Ectodermal cell (in vitro differentiated cells): ENCODE data around the gene GRID2.
"Not testable (repeated sequence)": the region's sequence is repeated elsewhere in the genome, so short reads cannot be mapped to it uniquely, and the experiment has no call there.

Source experiments
- H3K27ac ChIP-seq: 2 replicates; pipeline ENCODE4 v1.7.0; 2013; ENCODE audit warnings: mild to moderate bottlenecking, low read depth, low read length; ENCODE audit not compliant: insufficient read depth, poor library complexity, severe bottlenecking
- H3K27me3 ChIP-seq: 2 replicates; pipeline ENCODE4 v1.7.0; 2013; ENCODE audit warnings: mild to moderate bottlenecking, low read length; ENCODE audit not compliant: insufficient read depth, control insufficient read depth, poor library complexity, severe bottlenecking
- H3K36me3 ChIP-seq: one replicate; pipeline ENCODE4 v1.7.0; 2013; ENCODE audit warnings: low read length; ENCODE audit not compliant: control insufficient read depth, insufficient read depth
- H3K4me1 ChIP-seq: one replicate; pipeline ENCODE4 v1.7.0; 2013; ENCODE audit warnings: low read length; ENCODE audit not compliant: control insufficient read depth, insufficient read depth
- H3K4me3 ChIP-seq: 2 replicates; pipeline ENCODE4 v1.7.0; 2013; ENCODE audit warnings: low read depth, low read length, control low read depth; ENCODE audit not compliant: insufficient read depth
- H3K9me3 ChIP-seq: 2 replicates; pipeline ENCODE4 v1.7.0; 2013; ENCODE audit warnings: mild to moderate bottlenecking, low read length, moderate library complexity; ENCODE audit not compliant: control insufficient read depth
- WGBS, 2 experiments: methylation state at CpG; one replicate each; pipeline ENCODE4 v1.1.7; 2013; ENCODE audit warnings: missing lambda C conversion rate in 2 of 2; 5-methylcytosine and 5-hydroxymethylcytosine counted together

GRID2 gene

DNA sequence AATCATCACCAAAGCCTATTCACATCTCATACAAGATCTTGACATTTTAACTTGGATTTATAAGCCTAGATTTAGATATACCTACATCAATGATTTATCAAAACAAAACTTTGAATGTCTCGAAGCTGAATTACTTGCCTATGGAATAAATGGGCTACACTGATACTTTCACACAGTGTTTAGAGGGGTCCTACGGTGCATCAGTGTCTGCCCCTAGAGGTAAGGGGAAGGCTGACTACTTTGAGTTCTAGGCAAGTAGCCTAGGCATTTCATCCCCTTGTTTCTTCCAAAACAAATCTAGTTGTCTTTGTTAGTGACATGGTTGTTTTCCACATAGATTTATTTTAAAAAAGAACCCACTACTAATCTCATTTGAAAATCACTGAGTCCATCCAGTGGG lies 1366.7 kb downstream of the GRID2 start:
- H3K4me1 ChIP-seq = no peaks in the 10 kb centered on the region
- WGBS, 2 experiments = 83% methylated on average over 2 of the region's 2 CpGs
- H3K9me3 ChIP-seq = no peaks in the 10 kb centered on the region
- H3K4me3 ChIP-seq = no peak overlapping the region
- no peak overlapping the region for H3K27ac ChIP-seq
- H3K27me3 ChIP-seq = no peaks in the 10 kb centered on the region
- H3K36me3 ChIP-seq = no peaks in the 10 kb centered on the region

DNA sequence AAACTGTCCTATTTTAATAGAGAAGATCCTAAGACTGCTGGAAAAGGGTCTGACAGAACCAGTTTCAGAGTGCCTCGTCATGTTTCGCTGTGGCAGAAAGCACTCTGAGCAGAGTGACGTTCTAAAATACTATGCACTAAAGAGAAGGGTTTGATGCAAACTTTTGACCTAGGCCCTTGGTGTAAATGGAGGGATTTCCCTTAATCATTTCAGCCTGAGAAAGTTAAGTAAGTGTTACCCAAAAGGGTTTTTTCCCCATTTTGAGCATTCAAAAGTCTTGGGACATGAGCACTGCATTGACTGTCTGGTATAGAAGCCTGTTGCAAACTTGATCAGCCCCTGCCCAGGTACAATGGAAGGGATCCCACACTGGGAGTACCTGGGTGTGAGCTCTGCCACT lies 1367.3 kb downstream of the GRID2 start:
- Histone ChIP-seq H3K4me3 (no peak overlapping the region), H3K9me3 (no peaks in the 10 kb centered on the region), H3K36me3 (no peaks in the 10 kb centered on the region), H3K27ac (no peak overlapping the region), H3K27me3 (no peaks in the 10 kb centered on the region), H3K4me1 (no peaks in the 10 kb centered on the region)
- 95 to 97% methylated on average over 3 of the region's 3 CpGs for WGBS, 2 experiments

DNA sequence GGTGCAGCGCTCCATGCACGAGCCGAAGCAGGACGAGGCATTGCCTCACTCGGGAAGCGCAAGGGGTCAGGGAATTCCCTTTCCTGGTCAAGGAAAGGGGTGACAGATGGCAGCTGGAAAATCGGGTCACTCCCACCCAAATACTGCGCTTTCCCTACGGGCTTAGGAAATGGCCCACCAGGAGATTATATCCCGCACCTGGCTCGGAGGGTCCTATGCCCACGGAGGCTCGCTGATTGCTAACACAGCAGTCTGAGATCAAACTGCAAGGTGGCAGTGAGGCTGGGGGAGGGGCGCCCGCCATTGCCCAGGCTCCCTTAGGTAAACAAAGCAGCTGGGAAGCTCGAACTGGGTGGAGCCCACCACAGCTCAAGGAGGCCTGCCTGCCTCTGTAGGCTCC lies 1373.2 kb downstream of the GRID2 start:
- H3K36me3 ChIP-seq, H3K27ac ChIP-seq, H3K27me3 ChIP-seq, H3K9me3 ChIP-seq, H3K4me1 ChIP-seq, H3K4me3 ChIP-seq: not testable (repeated sequence)
- WGBS, 2 experiments = 94 to 95% methylated on average over 13 to 16 of the region's 16 CpGs

DNA sequence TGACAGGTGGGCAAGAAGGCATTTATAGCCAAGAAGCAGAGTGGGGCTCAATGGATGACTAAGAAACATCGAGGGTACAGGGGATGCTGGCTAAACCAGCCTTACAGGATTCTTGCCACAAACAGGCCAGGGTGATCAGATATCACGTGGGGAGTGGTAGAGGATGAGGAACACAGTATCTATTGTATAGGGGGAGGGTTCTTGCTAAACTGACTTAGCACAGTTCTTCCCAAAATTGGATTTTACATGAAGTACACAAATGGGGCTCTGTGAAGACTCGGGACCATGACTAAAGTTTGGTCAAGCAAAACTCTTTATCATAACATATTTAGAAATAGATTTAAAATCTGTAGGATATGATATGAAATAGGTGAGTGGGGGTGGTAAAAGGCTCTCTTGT lies 1380.8 kb downstream of the GRID2 start:
- Histone ChIP-seq H3K27ac (no peak overlapping the region), H3K36me3 (no peaks in the 10 kb centered on the region), H3K9me3 (no peaks in the 10 kb centered on the region), H3K4me3 (no peak overlapping the region), H3K27me3 (no peaks in the 10 kb centered on the region), H3K4me1 (no peaks in the 10 kb centered on the region)
- WGBS, 2 experiments = 67 to 68% methylated on average over 2 of the region's 3 CpGs

DNA sequence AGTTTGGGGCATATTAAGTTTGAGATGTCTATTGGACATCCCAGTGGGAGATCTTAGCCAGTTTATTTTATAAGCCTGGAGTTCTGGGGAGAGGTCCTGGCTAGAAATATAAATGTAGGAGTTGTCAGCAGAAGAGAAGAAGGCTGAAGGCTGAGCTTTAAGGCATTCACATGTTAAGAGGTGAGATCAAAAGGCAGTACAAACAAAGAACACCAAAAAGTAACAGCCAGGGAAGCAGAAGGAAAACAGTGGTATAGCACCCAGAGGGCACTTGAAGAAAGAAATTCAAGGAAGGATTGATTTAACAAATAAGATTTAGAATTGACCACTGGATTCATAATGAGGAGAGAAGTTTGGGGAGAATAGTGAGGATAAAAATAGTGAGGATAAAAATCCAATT lies 1383.5 kb downstream of the GRID2 start:
- no peak overlapping the region for H3K27ac ChIP-seq
- no peaks in the 10 kb centered on the region for H3K36me3 ChIP-seq
- H3K4me3 ChIP-seq = no peak overlapping the region
- H3K4me1 ChIP-seq = no peaks in the 10 kb centered on the region
- no peaks in the 10 kb centered on the region for H3K27me3 ChIP-seq
- H3K9me3 ChIP-seq = no peaks in the 10 kb centered on the region

DNA sequence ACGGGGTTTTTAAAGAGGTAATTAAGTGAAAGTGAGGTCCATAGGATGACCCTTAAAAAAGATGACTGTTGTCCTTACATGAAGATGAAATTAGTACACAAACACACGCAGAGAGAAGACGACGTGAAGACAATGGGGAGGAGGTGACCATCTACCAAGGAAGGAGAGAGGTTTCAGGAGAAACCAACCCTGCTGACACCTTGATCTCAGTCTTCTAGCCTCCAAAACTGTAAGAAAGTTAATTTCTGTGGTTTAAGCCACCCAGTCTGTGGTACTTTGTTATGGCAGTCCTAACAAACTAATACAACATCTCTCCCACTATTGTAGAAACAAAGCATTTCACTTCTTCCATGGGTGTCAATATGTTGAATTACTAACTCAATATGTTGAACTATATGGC lies 1385.2 kb downstream of the GRID2 start:
- 92 to 94% methylated on average over 4 of the region's 4 CpGs for WGBS, 2 experiments
- no peak overlapping the region for H3K4me3 ChIP-seq
- H3K27ac ChIP-seq = no peak overlapping the region
- no peaks in the 10 kb centered on the region for H3K36me3 ChIP-seq
- no peaks in the 10 kb centered on the region for H3K4me1 ChIP-seq
- no peaks in the 10 kb centered on the region for H3K9me3 ChIP-seq
- H3K27me3 ChIP-seq = no peaks in the 10 kb centered on the region

DNA sequence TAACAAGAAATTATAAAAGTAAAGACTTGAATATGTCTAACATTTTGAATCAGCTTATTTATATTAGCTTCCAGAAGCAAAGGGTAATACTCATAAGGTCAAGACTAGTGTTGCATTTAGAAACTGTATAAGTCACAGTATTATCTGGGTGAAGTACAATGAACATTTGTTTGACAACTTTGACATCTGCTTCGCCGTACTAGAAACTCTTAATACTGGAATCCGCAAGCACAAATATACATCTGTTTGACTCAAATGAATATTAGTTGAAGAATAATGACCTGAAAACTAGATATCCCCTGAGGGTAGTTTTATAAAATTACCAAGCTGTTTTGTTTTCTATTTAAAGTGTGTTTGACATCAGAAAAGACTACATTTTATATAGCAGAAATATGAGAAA lies 1389.4 kb downstream of the GRID2 start:
- 60 to 85% methylated on average over 1 to 3 of the region's 3 CpGs for WGBS, 2 experiments
- Histone ChIP-seq H3K36me3 (no peaks in the 10 kb centered on the region), H3K4me1 (no peaks in the 10 kb centered on the region), H3K27ac (no peak overlapping the region), H3K4me3 (no peak overlapping the region), H3K27me3 (no peaks in the 10 kb centered on the region), H3K9me3 (no peaks in the 10 kb centered on the region)

DNA sequence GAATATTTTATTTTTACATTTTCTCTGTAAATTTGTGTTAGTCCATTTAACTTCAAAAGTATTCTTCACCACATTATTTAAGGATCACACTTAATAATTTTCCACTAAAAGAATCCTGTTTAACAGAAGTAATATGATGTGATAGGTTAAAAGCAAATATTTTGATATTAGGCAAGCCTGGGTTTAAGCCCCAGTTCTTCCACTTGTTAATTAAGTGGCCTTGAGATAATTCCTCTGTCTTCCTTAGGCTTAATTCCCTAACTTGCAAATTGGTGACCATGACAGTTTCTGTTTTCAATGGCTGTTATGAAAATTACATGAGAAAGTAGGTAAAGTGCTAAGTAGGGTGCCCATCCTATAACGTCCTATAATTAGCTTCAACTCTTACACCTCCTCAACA lies 1394.9 kb downstream of the GRID2 start:
- no CpG with 5 or more reads among the region's 1 CpG for WGBS, 2 experiments

DNA sequence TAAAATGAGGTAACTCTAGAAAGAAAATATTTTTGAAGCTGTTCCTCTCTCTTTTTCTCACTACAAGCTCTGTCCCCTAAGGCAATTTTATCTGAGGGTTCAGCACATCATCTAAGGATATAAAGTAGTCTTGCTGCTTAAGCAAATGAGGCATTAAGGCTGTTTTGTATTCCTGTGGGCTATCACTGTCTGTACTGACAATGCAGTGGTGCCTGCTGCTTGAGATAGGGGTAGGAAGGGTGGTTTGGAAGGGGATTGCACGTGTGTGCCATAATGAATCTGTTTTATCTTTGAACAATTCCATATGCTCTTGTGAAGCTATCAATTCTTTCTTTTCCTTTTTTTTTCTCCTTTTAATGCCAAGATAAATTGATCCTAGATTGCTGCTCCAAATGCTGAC lies 1396.8 kb downstream of the GRID2 start:
- H3K27me3 ChIP-seq = no peaks in the 10 kb centered on the region
- H3K27ac ChIP-seq = no peak overlapping the region
- WGBS, 2 experiments = 63 to 67% methylated on average over 1 of the region's 1 CpG

More for the DNA sequence above, 1394.9 kb downstream of the GRID2 start:
- no peaks in the 10 kb centered on the region for H3K27me3 ChIP-seq
- H3K4me3 ChIP-seq = no peak overlapping the region
- H3K9me3 ChIP-seq = no peaks in the 10 kb centered on the region
- H3K27ac ChIP-seq = no peak overlapping the region
- no peaks in the 10 kb centered on the region for H3K36me3 ChIP-seq
- H3K4me1 ChIP-seq = no peaks in the 10 kb centered on the region

DNA sequence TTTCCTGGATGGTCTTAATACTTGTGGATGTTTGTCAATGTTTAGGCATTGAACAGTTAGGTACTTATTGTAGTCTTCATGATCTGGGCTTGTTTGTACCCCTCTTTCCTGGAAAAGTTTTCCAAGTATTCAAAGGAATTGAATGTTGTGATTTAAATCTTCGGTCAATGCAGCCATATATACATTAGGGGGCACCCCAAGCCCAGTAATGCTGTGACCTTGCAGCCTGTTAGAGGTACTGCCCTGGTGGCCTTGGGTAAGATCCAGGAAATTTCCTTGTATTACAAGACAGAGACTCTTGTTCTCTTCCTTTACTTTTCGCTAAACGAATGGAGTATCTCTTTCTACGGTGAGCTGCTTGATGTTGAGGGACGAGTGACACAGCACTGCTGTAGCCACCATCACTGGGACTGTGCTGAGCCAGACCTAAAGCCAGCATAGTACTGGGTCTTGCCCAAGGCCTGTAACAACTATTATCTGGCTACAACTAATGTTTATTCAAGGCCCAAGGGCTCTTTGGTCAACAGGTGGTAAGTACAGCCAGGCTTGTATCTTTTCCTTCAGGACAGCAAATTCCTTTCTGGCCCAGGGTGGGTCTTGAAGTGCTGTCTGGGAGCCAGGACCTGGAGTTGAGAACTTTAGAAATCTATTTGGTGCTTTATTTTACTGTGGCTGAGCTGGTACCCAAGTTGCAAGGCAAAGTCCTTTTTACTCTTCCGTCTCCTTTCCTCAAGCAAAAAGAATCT lies 1406.5 kb downstream of the GRID2 start:
- H3K27me3 ChIP-seq = no peaks in the 10 kb centered on the region
- H3K9me3 ChIP-seq = no peaks in the 10 kb centered on the region
- H3K36me3 ChIP-seq = no peaks in the 10 kb centered on the region
- no peak overlapping the region for H3K4me3 ChIP-seq
- WGBS, 2 experiments = 82% methylated on average over 6 of the region's 6 CpGs
- H3K27ac ChIP-seq = no peak overlapping the region
- H3K4me1 ChIP-seq = no peaks in the 10 kb centered on the region

More for the DNA sequence above, 1396.8 kb downstream of the GRID2 start:
- H3K4me1 ChIP-seq = no peaks in the 10 kb centered on the region
- no peak overlapping the region for H3K4me3 ChIP-seq
- H3K9me3 ChIP-seq = no peaks in the 10 kb centered on the region
- no peaks in the 10 kb centered on the region for H3K36me3 ChIP-seq
